MM.1S (cell line): ENCODE data around the gene PRR18.

Source experiments
- DNase-seq: peaks from one replicate; pipeline ENCODE4 v3.0.0-alpha.2; 2015
- H2AFZ ChIP-seq: fragments of 300-600 bp; sonication (generic); 2 replicates; pipeline ENCODE4 v1.6.0; 2016; ENCODE audit warnings: antibody characterized with exemption, low read length
- H3F3A ChIP-seq: fragments of 300-600 bp; sonication (generic); 2 replicates; pipeline ENCODE4 v1.6.1; 2016; ENCODE audit warnings: mild to moderate bottlenecking, antibody characterized with exemption, low read length, moderate library complexity, mixed read lengths; ENCODE audit not compliant: insufficient read depth
- H3K27ac ChIP-seq: fragments of 300-600 bp; sonication (generic); 2 replicates; pipeline ENCODE4 v1.5.1; 2016; ENCODE audit warnings: mild to moderate bottlenecking, low read length
- H3K27me3 ChIP-seq: fragments of 300-600 bp; sonication (generic); replicated peaks from 2 replicates; pipeline ENCODE4 v1.6.0; 2016; ENCODE audit warnings: low read length; ENCODE audit not compliant: insufficient read depth
- H3K36me3 ChIP-seq: fragments of 300-600 bp; sonication (generic); replicated peaks from 2 replicates; pipeline ENCODE4 v1.6.1; 2016; ENCODE audit warnings: mild to moderate bottlenecking, low read length, mixed read lengths; ENCODE audit not compliant: insufficient read depth
- H3K4me1 ChIP-seq: fragments of 300-600 bp; sonication (generic); 2 replicates; pipeline ENCODE4 v1.6.1; 2016; ENCODE audit warnings: low read length, mixed read lengths
- H3K4me2 ChIP-seq: fragments of 300-600 bp; sonication (generic); 2 replicates; pipeline ENCODE4 v1.6.0; 2016; ENCODE audit warnings: low read depth, low read length
- H3K4me3 ChIP-seq: fragments of 300-600 bp; sonication (generic); 2 replicates; pipeline ENCODE4 v1.5.1; 2016; ENCODE audit warnings: low read length, mixed read lengths
- H3K79me2 ChIP-seq: fragments of 300-600 bp; sonication (generic); 2 replicates; pipeline ENCODE4 v1.6.1; 2016; ENCODE audit warnings: mixed run types, low read length, mixed read lengths
- H3K9ac ChIP-seq: fragments of 300-600 bp; sonication (generic); 2 replicates; pipeline ENCODE4 v1.6.1; 2016; ENCODE audit warnings: low read length, mixed read lengths
- H3K9me2 ChIP-seq: fragments of 300-600 bp; sonication (generic); replicated peaks from 2 replicates; pipeline ENCODE4 v1.6.1; 2016; ENCODE audit warnings: mild to moderate bottlenecking, low read length, mixed read lengths; ENCODE audit not compliant: insufficient read depth
- H3K9me3 ChIP-seq: fragments of 300-600 bp; sonication (generic); replicated peaks from 2 replicates; pipeline ENCODE4 v1.6.1; 2016; ENCODE audit warnings: mild to moderate bottlenecking, low read length, mixed read lengths; ENCODE audit not compliant: insufficient read depth
- H4K20me1 ChIP-seq: fragments of 300-600 bp; sonication (generic); 2 replicates; pipeline ENCODE4 v1.6.1; 2016; ENCODE audit warnings: mild to moderate bottlenecking, low read length, moderate library complexity, mixed read lengths; ENCODE audit not compliant: insufficient read depth
- CTCF ChIP-seq: fragments of 300-600 bp; sonication (generic); IDR thresholded peaks from 2 replicates; pipeline ENCODE4 v1.5.1; 2016; ENCODE audit warnings: antibody characterized with exemption, low read length, mixed read lengths
- EZH2 ChIP-seq: fragments of 300-600 bp; sonication (generic); optimal IDR thresholded peaks from 2 replicates; pipeline ENCODE3; 2017; ENCODE audit warnings: low read depth, mild to moderate bottlenecking, antibody characterized with exemption, low read length, mixed read lengths
- EZH2phosphoT487 ChIP-seq: fragments of 300-600 bp; sonication (generic); IDR thresholded peaks from 2 replicates; pipeline ENCODE4 v1.6.1; 2018; ENCODE audit warnings: antibody characterized with exemption, low read length

The PRR18 gene

DNA sequence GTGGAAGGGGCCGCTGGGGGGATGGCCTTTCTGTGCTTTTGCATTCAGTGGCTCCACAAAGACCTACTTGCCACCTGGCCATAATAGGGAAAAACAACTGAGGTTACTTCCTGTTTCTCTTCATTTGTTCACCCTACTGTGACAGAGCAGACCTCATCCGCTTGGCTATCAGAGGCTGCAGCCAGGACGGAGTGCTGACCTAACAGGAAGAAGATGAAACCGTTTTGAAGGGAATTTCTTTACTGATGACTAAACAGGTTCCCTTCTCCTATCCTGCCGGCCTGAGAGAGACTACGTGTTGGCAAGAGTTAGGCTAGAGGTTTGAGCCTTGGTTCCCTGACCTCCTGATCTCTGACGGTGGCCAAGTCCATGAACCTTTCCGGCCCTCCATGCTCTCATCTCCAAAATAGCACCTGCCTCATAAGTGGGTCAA is 21.3 kb downstream of the PRR18 start:
- H3K27me3 ChIP-seq = no peaks in the 10 kb centered on the region
- H3K9me2 ChIP-seq = no peaks in the 10 kb centered on the region
- H3K4me1 ChIP-seq = no peaks in the 10 kb centered on the region
- H3K9me3 ChIP-seq = no peaks in the 10 kb centered on the region
- TF ChIP-seq EZH2phosphoT487 (no peak), EZH2 (no peak), CTCF (no peak)
- H4K20me1 ChIP-seq = no peaks in the 10 kb centered on the region
- H3K4me3 ChIP-seq = no peak overlapping the region
- H2AFZ ChIP-seq = no peak overlapping the region
- no peaks in the 10 kb centered on the region for H3K79me2 ChIP-seq
- no peak overlapping the region for H3K9ac ChIP-seq
- no peak overlapping the region for H3K27ac ChIP-seq
- H3K36me3 ChIP-seq = no peaks in the 10 kb centered on the region
- H3F3A ChIP-seq = no peaks in the 10 kb centered on the region
- no peak for DNase-seq
- no peak overlapping the region for H3K4me2 ChIP-seq

GRCh38 chr6:166285233-166285632 is 23.0 kb downstream of the PRR18 start:
- no peak for TF ChIP-seq CTCF
- no peak for TF ChIP-seq EZH2
- TF ChIP-seq EZH2phosphoT487 = no peak
- no peak overlapping the region for H3K27ac ChIP-seq
- no peaks in the 10 kb centered on the region for H3K27me3 ChIP-seq
- no peaks in the 10 kb centered on the region for H3K4me1 ChIP-seq
- no peak for DNase-seq
- no peaks in the 10 kb centered on the region for H3K79me2 ChIP-seq
- no peaks in the 10 kb centered on the region for H3K9me3 ChIP-seq
- no peak overlapping the region for H3K4me2 ChIP-seq
- H3K9me2 ChIP-seq = no peaks in the 10 kb centered on the region
- H3K9ac ChIP-seq = no peak overlapping the region
- no peaks in the 10 kb centered on the region for H3K36me3 ChIP-seq
- no peak overlapping the region for H3K4me3 ChIP-seq
- no peaks in the 10 kb centered on the region for H4K20me1 ChIP-seq
- H2AFZ ChIP-seq = no peak overlapping the region
- H3F3A ChIP-seq = no peaks in the 10 kb centered on the region

- no peak for DNase-seq
- no peak overlapping the region for H2AFZ ChIP-seq
These were observed 23.6 kb downstream of the PRR18 start for GRCh38 chr6:166284640-166285039.

More at GRCh38 chr6:166284640-166285039, 23.6 kb downstream of the PRR18 start:
- Histone ChIP-seq H3K9me3 (no peaks in the 10 kb centered on the region), H4K20me1 (no peaks in the 10 kb centered on the region), H3K27me3 (no peaks in the 10 kb centered on the region), H3K79me2 (no peaks in the 10 kb centered on the region), H3K4me1 (no peaks in the 10 kb centered on the region), H3K9ac (no peak overlapping the region), H3K36me3 (no peaks in the 10 kb centered on the region), H3K27ac (no peak overlapping the region), H3K9me2 (no peaks in the 10 kb centered on the region), H3K4me2 (no peak overlapping the region), H3K4me3 (no peak overlapping the region), H3F3A (no peaks in the 10 kb centered on the region)
- TF ChIP-seq EZH2phosphoT487 (no peak), EZH2 (no peak), CTCF (no peak)
